Right renal pelvis (tissue), 4 donors: ENCODE data around the gene OR5M10. TPM values are rescaled to one million over a fixed set of nuclear protein-coding genes. Genes with fewer than 3 reads are reported as not detected.
"Not testable (repeated sequence)": the region's sequence is repeated elsewhere in the genome, so short reads cannot be mapped to it uniquely, and the experiment has no call there.

Experiments
- DNase-seq, 4 donors: peaks; one replicate each; pipeline ENCODE4 v3.0.0-alpha.2; 2013; ENCODE audit warnings: low read depth in 4 of 4, low spot score in 3 of 4, missing footprints in 1 of 4
- polyA plus RNA-seq, 4 donors: library from polyadenylated mRNA; unstranded; fragments of 120-200 nt; gene quantifications; one replicate each; pipeline ENCODE4 v1.2.1, GENCODE V29; 2013; ENCODE audit not compliant: insufficient read length in 4 of 4

Gene OR5M10
- polyA plus RNA-seq = not detected

- no peak for DNase-seq
Observed at GRCh38 chr11:56577621-56578020, at the start of gene OR5M10. OR5M10 (minus strand) TSS chr11:56577721; CDS start chr11:56577721, 0 bp downstream.

DNA sequence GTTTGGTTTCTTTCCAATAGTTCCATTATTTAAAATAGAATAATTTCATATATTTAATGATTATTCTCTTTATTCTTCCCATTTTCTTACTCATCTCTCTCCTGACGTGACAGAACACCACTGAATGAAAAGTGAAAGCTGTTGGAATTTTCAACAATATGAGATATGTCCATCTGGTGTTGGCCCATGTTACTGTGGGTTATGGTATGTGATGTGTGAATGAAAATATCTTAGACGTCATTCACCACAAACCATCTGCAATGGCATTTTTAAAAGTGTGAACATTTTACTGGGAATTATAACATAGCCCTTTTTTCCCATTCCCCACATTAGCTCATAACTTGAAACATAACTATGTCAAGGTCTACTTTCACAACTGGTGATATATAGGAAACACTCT is 48.4 kb upstream of the OR5M10 start:
- no peak for DNase-seq

GRCh38 chr11:56624661-56625110 is 47.2 kb upstream of the OR5M10 start:
- DNase-seq = peak in 2 of 4 donors; percentile 2 to 3

- no peak for DNase-seq
Observed at GRCh38 chr11:56611174-56611573, 33.7 kb upstream of the OR5M10 start.

DNA sequence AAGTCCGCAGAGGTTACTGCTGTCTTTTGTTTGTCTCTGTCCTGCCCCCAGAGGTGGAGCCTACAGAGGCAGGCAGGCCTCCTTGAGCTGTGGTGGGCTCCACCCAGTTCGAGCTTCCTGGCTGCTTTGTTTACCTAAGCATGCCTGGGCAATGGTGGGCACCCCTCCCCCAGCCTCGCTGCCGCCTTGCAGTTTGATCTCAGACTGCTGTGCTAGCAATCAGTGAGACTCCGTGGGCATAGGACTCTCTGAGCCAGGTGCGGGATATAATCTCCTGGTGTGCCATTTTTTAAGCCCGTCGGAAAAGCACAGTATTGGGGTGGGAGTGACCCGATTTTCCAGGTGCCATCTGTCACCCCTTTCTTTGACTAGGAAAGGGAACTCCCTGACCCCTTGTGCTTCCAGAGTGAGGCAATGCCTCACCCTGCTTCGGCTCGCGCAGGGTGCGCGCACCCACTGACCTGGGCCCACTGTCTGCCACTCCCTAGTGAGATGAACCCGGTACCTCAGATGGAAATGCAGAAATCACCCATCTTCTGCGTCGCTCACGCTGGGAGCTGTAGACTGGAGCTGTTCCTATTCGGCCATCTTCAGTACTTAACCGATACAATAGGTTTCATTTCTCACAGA is 14.7 kb upstream of the OR5M10 start:
- not testable (repeated sequence) for DNase-seq

- no peak for DNase-seq
Observed at GRCh38 chr11:56558574-56558973, 18.9 kb downstream of the OR5M10 start.

- DNase-seq = not testable (repeated sequence)
Observed at GRCh38 chr11:56554691-56555090, 22.8 kb downstream of the OR5M10 start.

DNA sequence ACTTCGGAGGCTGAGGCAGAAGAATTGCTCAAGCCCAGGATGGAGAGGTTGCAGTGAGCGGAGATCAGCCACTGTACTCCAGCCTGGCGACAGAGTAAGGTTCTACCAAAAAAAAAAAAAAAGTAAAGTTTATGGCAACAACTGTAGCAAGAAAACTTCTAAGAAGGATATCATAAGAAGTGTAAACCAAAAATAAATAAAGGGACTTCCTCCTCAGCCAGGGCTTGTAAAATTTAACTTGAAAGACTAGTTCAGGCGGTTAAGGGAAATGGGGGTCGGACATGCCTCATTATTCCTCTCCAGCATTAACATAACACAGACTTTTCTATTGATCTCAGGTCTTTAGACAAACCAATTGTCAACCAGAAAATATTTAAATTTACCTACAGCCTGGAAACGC is 32.0 kb downstream of the OR5M10 start:
- no peak for DNase-seq

GRCh38 chr11:56543739-56544138 is 33.8 kb downstream of the OR5M10 start:
- DNase-seq = no peak

- no peak for DNase-seq
Observed at GRCh38 chr11:56543157-56543556, 34.4 kb downstream of the OR5M10 start, which contains the start of gene OR5M11. OR5M11 (minus strand) TSS chr11:56543257; CDS start chr11:56543257, 0 bp downstream.

GRCh38 chr11:56533054-56533740 is 44.3 kb downstream of the OR5M10 start:
- no peak for DNase-seq

DNA sequence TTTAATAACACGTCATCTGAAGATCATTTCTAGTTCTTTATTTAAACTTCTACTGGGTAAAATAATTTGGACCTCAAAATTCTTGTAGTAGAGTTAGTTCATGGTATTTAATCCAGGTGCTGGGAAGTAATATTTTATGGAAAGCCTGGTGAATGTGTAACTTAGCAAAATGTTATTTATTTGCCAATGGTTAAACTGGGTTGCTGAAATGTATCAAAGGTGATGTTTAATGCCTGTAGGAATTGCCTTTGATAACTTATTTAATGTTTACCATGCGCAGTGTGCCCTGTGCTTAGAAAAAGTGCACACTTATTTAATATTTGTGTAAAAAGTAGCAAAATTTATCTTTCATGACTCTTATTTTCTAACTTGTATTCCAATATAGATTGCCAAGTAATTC is 45.7 kb downstream of the OR5M10 start:
- no peak for DNase-seq

Other genes starting within 250 kb of the OR5M10 start
- under 1 TPM in 1 of 4 donors, not detected in 3; 0.05 TPM for gene OR8K1, start 231.7 kb downstream of the OR5M10 start, polyA plus RNA-seq
- not detected for gene OR8J1, start 223.4 kb downstream of the OR5M10 start, polyA plus RNA-seq
- not detected for gene OR8U1, start 202.1 kb downstream of the OR5M10 start, polyA plus RNA-seq
- gene OR5AL1, start 165.0 kb downstream of the OR5M10 start, polyA plus RNA-seq = not detected
- not detected for gene OR5M3, start 104.4 kb downstream of the OR5M10 start, polyA plus RNA-seq
- gene OR5M8, start 86.4 kb downstream of the OR5M10 start, polyA plus RNA-seq = not detected
- not detected for gene OR5M11, start 34.5 kb downstream of the OR5M10 start, polyA plus RNA-seq
- not detected for gene OR5M1, start 37.2 kb upstream of the OR5M10 start, polyA plus RNA-seq
- not detected for gene OR5AP2, start 64.7 kb upstream of the OR5M10 start, polyA plus RNA-seq
- gene OR5AR1, start 86.0 kb upstream of the OR5M10 start, polyA plus RNA-seq = not detected
- gene OR9G1, start 121.4 kb upstream of the OR5M10 start, polyA plus RNA-seq = not detected
- gene OR9G4, start 171.0 kb upstream of the OR5M10 start, polyA plus RNA-seq = not detected